Measurements from ENCODE around the gene NTSR1.
"Not testable (repeated sequence)": the region's sequence is repeated elsewhere in the genome, so short reads cannot be mapped to it uniquely, and the experiment has no call there.

NTSR1 gene

DNA sequence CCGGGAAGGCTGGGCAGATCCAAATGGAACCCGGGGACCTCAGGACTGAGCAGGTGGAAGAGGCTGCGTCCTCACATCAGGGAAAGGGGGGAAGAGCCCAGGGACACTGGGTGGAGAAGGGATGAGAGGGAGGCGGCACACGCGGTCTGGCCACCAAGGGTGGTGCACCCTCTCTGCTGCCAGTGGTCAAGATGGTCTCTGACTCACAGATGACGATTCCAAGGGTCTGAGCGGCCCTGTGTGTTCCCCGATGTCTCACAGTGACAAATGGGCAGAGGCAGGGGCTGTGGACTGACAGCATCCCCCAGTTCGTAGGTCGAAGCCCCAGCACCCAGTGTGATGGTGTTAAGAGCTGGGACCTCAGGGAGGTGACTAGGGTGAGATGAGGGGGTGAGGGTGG is 34.3 kb upstream of the NTSR1 start:
- DNase-seq (ENCODE audit: low read depth, low spot score), result no peak

DNA sequence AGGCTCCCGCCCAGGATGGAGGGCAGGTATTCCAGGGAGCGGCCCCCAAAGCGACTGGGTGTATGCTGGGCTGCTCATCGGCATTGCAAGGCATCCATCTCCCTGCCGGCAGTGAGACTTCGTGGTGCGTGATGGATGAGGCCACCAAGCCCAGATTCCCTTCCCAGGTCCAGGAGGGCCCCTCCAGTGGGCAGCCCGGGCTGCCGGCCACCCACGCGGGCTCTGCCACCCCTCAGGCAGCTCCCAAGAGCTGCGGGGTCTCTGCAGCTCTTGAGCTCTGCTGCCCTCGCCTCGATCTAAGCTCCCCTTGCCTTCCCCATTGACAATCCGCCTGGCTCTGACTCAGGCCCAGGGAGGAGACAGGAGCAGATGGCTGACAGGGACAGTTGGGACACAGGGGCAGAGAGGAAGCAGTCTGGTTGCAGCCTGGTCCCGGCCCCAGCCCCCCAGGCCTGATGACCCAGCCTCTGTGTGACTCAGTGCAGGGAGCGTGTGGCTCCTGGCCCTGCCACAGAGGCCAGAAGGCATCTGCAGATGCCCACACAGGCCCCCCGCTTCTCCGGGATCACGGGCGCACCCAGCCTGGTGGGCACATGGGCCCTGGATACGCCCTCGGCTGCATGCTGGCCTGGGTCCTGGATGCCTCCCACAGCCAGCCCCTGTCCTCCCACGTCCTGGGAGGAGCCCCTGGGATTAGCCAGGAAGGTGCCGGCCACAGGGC is 33.3 kb upstream of the NTSR1 start:
- DNase-seq (ENCODE audit: low read depth, low spot score), result no peak

DNA sequence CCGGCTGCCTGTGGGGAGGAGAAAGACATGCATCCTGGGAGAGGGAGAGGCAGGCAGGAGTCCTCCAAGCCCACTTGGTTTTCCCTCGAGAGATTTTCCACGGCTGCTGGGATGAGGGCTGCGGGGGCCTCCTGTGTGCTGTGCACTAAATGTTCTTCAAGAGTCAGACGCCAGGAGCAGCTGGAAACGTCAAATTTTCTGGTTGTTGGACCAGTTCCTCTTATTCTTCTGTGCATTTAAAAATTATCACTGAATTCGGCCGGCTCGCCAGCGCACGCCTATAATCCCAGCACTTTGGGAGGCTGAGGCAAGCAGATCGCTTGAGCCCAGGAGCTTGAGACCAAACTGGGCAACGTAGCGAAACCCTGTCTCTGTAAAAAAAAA is 32.8 kb upstream of the NTSR1 start:
- DNase-seq (ENCODE audit: low read depth, low spot score), result no peak

DNA sequence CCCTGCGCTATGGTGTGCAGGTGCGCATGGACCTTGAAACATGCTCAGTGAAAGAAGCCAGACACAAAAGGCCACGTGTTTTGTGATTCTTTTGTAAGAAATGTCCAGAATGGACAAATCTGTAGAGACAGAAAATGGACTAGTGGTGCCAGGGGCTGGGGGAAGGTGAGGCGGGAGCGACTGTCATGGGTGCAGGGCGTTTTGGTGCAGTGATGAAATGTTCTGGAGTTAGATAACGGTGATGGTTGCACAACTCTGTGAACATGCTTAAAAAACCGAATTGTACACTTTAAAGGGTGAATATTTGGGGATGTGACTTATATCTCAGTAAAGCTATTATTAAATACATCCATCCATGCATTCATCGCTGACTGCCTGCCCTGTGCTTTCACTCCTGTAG is 31.7 kb upstream of the NTSR1 start:
- DNase-seq (ENCODE audit: low read depth, low spot score), result no peak

DNA sequence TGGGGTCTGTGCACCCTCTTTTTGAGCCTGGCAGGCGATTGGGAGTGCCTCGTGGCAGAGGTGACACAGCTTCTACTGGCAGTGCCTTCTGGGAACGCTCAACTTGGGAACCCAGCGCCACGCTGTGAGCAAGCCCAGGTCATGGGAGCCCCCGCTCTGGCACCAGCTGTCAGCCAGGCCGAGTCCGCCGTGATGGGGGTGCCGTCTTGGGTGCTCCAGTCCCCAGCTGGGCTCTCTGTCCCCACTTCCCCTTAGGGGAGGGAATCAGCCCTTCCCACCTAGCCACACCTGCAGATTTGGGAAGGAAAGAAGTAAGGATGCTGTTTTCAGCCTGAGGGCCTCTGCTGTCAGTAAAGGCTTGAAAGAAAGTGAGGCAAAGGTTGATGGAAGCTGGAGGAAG is 31.0 kb upstream of the NTSR1 start:
- DNase-seq (ENCODE audit: low read depth, low spot score), result no peak

DNA sequence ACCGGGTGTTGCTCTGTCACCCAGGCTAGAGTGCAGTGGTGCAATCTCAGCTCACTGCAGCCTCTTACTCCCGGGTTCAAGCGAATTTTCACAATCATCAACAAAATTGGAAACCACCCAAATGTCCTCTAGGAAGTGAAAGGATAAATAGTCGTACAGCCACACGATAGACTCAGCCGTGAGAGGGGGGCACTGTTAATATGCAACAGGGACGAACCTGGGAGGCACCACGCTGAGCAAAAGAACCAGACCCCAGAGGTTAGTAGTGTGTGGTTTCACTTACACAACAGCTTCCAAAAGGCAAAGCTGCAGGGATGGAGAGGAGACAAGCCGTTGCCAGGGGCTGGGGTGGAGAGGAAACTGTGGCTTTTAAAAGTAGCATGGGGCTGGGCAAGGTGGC is 30.1 kb upstream of the NTSR1 start:
- DNase-seq (ENCODE audit: low read depth, low spot score), result no peak

DNA sequence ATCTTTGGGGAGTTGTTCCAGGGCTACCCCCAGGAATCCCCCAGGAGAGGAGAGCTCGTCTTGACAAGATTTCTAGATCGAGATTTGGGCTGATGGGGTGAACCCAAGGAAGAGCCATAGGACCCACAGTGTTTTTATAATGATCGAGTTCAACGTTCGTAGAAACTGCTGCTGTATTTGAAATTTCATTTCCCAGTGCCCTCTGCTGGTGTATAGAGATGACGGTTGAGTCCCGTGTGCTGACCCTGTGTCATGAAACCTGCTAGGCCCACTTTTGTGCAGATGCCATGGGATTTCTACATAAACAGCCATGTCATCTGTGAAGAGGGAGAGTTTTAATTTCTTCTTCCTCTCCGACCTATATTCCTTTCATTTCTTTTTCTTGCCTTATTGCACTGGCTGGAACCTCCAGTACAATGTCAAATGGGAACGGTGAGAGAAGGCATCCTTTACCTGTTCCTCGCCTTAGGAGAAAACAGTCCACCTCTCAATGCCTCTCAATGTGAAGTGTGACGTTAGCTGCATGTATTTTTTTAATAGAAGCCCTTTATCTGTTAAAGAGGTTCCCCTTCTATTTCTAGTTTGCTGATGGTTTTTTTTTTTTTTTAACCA is 28.6 kb upstream of the NTSR1 start:
- DNase-seq (ENCODE audit: low read depth, low spot score), result no peak

DNA sequence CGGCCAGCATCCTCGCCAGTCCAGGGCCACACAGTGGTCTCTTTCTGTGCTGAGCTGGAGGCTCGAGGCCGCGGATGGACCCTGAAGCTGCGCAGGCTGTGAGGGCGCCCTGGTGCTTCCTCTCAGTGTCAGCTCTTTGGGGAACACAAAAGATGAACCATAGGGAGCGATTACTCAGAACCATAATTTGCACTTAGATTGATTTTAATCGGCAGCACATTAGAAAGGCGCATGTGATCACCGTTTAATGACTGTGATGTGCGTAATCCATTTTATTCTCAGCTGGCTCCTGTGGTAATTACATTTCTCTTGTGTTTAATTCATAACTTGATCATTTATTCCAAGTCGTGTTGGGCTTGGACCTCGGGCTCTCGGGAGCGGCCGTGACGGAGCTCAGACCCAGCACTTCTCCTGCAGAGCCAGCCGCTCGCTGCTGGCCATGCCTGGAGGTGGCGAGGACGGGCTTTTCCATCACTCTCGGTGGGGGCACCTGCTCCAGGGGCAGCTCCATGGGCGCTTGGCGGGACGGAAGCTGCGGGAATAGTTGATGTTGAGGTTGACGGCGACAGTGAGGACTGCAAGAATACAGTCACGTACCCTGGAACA is 25.6 kb upstream of the NTSR1 start:
- DNase-seq (ENCODE audit: low read depth, low spot score), result no peak

DNA sequence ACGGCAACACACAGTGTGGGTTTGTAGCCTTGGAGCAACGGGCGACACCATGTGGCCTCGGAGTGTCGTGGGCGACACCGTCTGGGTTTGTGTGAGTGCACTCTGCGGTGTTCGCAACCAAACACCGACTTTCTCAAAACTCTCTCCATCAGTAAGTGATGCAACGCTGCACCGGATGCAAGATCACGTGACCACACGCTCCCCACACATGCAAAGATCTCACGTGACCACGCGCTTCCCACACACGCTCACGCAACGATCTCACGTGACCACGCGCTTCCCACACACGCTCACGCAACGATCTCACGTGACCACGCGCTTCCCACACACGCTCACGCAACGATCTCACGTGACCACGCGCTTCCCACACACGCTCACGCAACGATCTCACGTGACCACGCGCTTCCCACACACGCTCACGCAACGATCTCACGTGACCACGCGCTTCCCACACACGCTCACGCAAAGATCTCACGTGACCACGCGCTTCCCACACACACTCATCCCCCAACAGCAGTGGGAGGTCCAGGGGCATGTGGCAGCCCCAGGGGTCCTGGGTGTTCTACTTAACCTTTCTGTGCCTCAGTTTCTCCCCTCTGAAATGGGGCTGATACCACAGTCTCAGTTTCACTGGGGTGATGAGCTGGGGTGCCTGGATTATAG is 24.8 kb upstream of the NTSR1 start:
- DNase-seq (ENCODE audit: low read depth, low spot score), result not testable (repeated sequence)

DNA sequence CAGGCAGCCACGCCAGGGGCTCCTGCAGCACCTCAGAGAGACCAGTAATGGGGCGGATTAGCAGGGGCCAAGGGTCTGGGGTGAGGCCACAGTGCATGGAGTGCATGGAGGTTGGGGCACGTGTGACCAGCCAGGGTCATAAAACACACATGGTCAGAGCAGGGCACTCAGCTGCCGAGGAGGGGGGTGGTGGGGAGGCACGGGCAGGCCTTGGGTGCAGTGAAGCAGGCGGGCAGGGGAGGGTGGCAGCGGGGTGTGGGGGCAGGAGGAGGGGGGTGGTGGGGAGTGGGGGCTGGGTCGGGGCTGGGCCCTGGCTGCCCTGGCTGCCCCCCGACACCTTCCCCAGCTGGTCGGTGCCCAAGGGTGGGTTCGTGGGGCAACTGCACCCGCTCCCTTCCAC is 23.7 kb upstream of the NTSR1 start:
- no peak for DNase-seq (ENCODE audit: low read depth, low spot score)

DNA sequence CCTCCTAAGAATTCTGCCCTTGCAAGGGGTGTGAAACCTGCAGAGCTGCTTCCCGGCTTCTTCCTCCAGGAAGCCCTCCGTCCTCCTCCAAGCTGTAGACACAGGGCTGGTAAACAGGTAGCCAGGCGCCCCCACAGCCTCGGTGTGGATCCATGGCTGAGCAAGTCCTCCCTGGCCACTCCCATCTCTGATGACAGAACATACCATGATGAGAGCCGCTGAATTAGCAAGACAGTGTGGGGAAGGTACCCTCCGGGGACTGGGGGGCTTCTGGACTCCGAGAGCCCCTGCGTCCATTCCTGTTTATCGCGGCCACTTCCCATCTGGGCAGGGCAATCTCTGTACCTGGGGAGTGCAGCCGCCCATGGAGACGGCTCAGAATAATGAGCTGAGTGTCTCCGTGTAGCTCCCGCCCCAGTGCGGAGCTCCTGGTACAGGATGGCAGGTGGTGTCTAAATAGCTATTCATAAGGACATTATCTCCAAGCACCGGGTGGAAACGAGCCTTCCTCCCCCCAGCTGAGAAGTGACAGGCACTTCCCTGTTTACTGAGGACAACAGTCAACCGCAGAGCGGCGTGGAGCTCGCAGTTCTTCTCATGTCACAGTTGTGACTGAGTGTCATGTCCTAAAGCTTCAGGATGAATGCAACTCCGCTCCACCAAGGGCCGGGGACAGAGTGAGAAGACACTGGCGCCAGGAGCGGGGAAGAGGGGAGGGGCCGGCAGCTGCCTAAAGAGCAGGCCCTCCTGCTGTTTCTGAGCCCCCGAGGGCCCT is 22.7 kb upstream of the NTSR1 start:
- no peak for DNase-seq (ENCODE audit: low read depth, low spot score)

DNA sequence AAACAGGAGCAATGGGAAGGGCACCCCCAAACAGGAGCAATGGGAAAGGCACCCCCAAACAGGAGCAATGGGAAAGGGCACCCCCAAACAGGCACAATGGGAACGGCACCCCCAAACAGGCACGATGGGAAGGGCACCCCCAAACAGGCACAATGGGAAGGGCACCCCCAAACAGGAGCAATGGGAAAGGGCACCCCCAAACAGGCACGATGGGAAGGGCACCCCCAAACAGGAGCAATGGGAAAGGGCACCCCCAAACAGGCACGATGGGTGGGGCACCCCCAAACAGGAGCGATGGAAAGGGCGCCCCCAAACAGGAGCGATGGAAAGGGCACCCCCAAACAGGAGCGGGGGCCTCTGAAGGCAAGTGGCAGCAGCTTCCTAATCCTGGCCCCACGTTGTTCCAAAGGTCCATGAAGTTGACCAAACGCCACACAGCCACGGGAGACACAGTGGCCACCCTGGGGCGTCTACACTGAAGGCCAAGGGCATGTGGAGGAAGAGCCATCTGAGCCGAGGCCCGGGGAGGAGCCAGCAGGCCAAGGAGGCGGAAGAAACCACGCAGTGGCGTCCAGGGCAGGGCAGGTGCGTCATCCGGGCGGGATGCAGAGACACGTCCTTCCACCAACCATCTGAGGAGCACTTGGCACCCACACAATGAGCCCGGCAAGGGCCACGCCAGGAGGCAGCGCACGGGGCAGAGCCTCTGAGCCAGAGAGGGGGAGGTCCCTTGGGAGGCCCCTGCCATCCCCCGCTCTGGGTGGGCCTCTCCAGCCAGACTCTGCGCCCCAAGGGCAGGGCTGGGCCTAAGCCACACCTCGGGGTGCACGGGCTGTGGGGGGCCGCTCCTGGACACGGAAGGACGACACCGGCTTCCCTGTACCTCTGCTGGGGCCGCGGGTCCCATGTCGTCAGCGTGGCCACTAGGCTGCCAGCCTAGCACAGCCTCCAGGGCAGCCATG is 21.5 kb upstream of the NTSR1 start:
- no peak for DNase-seq (ENCODE audit: low read depth, low spot score)

DNA sequence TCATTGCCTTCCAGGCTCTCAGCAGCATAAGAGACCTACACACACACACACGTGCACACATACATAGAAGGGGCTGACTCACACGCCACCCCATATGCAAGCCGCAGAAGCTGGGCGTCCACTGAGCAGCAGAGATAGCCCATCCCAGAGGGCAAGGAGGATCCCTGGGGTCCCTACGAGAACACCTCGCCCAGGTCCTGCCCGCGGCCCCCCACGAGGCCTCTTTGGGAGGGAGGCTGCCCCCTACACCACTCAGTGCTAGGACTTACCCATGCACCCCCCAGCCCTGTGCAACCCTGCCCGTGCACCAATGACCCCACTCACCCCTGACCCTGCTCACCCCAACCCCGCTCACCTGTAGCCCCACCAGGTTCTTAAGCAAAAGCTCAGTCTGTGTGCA is 20.6 kb upstream of the NTSR1 start:
- DNase-seq (ENCODE audit: low read depth, low spot score), result no peak

DNA sequence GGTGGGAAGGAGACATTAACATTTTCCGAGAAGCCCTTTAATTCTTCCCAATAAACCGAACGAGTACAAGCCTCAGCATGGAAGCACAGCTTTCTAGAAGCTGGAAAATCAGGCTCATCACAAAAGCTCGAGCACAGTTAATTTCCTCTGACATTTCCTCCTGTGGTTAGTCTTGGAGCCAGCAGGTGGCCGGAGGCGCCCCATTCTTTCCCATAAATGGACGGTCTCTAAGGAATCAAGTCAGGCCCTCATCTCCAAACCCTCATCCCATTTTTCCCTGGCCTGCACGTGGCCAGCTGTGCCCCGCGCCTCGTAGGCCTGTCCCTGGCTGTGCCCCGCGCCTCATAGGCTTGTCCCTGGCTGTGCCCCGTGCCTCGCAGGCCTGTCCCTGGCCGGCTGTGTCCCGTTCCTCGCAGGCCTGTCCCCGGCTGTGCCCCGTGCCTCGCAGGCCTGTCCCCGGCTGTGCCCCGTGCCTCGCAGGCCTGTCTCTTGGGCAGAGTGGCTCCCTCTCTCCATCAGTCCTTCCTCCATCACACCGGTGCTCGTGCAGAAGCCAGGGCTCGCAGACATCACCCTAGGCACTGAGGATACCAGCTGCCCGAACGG is 19.7 kb upstream of the NTSR1 start:
- DNase-seq (ENCODE audit: low read depth, low spot score), result no peak

DNA sequence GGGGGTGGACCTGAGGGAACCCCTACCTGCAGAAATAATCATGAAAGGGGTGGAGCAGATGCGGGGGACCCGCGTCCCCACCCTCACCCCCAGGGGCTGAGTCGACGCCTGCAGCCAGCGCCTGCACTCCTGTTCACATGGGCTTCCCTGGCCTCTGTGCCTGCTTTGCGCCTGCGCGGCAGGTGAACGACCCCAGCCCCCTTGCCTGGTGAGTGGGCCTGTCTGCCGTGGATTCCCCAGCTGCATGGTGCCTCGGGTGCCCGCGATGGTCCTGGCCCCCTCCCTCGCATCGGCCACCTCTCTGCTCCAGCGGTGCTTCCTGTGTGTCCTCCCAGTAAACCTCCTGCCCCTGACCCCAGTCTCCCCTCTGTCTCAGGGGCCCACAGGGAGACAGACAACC is 18.8 kb upstream of the NTSR1 start:
- no peak for DNase-seq (ENCODE audit: low read depth, low spot score)

DNA sequence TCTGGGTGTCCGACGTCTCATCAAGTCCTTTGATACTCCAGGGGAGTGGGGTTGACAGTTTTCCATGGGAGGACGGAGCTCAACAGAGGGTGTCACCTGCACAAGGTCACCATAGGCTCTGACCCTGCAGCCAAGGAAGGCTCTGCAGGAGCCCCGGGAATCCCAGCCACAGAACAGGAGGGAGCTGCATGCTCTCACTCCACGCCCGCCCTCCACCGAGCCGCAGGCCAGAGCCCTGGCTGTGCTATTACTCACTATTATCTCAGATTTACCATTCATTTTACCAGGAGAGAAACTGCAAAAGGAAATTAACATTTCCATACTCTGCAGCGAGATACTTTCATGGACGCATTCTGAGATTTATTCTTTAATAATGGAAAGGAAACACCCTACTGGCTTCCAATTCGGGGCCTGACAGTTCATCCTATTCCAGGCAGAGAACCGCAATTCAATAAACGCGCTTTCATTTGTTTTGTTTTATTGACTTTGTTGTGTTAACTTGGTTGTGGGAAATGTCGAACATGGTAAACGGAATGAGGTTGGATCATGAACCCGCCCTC is 18.3 kb upstream of the NTSR1 start:
- no peak for DNase-seq (ENCODE audit: low read depth, low spot score)

DNA sequence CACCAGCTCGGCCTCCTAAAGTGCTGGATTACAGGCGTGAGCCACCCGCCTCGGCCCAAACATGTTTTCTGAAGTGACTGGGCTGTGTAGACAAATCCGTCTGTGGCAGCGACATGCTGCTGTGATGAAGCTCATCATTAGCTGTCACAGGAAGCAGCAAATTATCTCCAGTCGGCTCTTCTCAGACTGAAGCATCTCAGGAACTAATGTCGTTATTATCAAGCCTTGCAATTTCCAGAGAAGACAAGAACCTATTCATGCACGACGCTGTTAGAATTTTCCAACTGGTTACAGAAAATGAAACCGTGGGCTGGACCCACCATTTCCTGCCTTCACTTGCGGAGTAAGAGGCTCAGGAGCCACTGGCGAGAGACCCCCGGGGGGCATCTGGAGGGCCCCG is 17.1 kb upstream of the NTSR1 start:
- DNase-seq (ENCODE audit: low read depth, low spot score), result no peak

DNA sequence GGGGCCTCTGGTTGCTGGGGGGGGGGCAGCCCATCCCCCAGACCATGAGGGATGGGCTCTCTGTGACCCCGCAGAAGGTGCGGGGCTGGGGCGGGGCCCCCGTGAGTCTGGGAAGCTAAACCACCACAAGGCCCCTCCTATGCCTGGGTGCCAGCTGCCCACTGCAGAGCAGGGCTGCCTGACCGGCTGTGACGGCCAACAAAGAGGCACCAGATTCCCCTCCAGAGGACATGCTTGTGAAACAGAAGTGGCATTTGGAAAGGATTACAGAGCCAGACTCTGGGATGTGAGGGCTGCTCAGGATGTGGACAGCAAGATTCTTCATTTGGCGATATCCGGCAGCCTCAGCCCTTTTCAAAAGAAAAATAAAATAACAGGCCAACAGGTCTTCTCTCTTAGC is 16.5 kb upstream of the NTSR1 start:
- DNase-seq (ENCODE audit: low read depth, low spot score), result no peak

DNA sequence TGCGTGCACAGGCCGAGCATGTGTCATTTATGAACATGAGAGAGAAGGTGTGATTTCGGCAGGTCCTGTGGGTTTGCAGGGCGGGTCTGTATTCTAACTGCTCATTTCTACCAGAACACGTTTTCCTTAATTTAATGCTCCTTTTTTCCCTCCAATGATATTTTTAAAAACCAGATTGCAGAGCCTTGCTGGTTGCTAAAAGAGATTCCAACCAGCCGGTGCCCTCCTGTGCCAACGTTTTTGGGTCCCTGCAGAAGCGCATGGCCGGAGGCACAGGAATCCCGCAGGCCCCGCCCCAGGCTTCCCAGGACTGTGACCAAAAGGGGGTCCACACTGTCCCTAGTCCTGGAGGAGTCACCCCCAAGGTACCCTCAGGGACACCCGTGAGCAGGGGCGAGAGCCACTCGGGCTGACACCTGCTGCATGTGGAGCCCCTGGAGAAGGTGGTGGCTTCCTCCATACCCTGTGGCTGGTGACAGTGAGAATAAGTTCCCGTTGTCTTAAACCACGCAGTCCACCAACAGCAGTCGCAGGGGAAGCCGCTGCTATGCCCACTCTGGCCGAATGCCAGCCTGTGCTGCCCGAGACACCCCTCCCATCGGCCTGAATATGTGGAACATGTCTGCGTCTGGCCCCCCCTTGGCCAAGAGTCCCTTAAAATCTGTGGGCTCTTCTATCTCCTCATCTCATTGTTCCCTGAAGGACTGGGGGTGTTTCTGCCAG is 15.7 kb upstream of the NTSR1 start:
- DNase-seq (ENCODE audit: low read depth, low spot score), result no peak

DNA sequence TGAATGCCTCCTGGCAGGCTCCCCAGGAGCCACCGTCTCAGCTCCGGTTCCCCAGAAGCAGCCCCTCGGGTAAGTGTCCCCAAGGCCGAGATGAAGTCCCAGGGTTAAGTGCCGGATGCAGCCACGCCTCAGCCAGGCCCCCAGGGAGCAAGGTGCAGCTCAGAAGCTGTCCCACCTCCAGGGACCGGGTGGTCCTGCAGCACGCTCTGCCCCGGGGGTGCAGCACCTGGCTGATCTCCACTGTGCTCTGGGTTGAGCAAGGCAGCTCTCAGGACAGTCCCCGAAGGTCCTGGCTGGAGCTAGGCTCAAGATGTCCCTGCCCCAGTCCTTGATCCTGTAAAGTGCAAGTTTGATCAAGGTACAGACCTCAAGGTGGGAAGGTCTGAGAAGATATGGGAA is 15.1 kb upstream of the NTSR1 start:
- no peak for DNase-seq (ENCODE audit: low read depth, low spot score)

All from smooth muscle cell of the brain vasculature (primary cell).